Hematopoietic multipotent progenitor cell treated with erythropoietin and hydrocortisone succinate and interleukin-3 and kit ligand, for 17 days (in vitro differentiated cells): ENCODE data around the gene WDTC1.

Experiments used
- DNase-seq: peaks from one replicate; pipeline ENCODE4 v3.0.0-alpha.2; 2015; ENCODE audit warnings: low spot score

WDTC1 gene

DNA sequence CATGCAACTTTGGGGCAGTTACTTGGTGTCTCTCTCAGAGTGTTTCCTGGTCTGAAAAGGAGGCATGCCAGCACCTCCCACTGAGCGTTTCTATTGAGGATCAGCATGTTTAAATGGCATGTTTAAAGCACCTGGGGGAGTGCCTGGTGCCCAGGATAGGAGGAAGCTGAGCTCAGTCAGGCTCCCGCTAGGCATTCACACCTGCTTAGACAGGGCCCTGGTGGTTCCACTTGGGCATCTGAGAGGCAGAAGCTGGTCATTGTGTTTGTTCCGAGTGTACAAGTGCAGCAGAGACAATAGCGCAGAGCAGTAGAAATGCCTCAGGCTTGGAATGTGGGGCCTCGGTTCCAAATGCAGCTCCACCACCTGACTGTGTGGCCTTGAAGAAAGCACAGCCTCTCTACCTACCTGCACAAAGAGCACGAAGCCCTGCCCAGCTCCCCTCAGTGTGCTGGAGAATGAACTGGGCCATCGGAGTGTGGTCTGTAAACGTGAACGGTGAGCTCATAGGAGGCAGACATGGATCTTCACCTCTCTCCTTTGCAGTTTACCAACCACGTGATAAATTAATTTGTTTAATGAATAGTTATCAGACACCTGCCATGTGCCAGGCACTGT lies 67.3 kb downstream of the WDTC1 start:
- no peak for DNase-seq

DNA sequence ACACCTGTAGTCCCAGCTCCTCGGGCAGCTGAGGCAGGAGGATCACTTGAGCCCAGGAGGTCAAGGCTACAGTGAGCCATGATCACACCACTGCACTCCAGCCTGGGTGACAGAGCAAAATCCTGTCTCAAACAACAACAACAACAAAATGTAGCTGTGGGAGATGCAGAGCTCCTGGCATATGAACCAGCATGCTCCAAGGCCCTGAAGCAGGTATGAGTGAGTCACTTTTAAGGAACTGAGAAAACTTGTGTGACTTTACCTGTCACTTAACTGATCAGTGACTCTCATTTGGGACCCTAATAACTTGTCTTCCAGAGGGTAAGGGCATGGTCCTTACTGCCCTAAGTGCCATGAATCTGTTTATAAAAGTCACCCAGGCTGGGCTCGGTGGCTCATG lies 68.2 kb downstream of the WDTC1 start:
- no peak for DNase-seq

- no peak for DNase-seq
These were observed 69.1 kb downstream of the WDTC1 start for GRCh38 chr1:27303509-27303908.

- no peak for DNase-seq
These were observed 71.6 kb downstream of the WDTC1 start for GRCh38 chr1:27306071-27306470.

GRCh38 chr1:27306892-27307761 lies 72.7 kb downstream of the WDTC1 start:
- no peak for DNase-seq

DNA sequence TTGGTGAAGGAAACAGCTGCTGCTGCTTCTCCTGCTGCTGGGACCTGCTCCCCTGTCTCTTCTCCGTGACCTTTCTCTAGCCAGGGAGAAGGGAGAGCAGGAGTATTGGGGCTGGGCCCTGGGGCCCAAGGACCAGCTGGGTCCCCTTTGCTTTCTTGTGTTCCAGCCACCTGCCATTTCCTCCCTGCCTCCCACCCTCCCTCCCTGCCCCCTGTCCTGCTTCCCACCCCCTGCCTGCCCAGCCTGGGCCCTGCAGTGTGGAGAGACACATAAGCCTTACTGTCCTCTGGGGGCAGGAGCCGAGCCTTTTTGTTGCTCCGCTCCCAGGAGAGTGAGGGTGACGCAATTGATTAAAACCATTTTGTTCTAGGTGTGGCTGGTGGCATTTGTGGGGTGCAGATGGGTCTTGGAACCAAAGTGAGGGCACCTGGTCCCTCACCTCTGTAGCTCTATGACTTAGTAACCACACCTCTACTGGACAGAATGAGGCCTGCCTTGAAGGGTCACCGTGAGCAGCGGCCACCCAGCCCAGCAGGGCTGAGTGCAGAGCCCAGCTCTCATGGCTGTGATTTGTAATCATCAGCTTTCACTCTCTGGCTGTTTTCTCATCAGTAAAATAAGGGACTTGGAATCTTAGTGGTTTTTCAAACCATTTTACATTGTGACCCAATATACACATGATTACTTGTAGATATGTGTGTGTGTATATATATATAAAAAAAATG lies 73.6 kb downstream of the WDTC1 start:
- no peak for DNase-seq

GRCh38 chr1:27314169-27314568 lies 79.7 kb downstream of the WDTC1 start:
- no peak for DNase-seq

DNA sequence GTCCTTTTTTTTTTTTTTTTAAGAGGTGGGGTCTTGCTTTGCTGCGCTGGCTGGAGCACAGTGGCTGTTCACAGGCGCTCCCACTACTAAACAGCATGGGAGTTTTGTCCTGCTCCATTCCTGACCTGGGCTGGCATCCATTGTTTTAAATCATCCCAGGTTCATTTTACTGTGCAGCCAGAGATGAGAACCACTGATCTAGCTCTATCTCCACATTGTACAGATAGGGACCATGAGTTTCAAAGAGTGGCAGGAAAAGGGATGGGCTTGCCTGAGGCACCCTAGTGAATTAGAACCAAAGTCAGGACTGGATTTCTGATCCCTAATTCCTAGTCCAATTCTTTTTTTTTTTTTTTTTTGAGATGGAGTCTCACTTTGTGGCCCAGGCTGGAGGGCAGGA lies 80.3 kb downstream of the WDTC1 start:
- no peak for DNase-seq

- no peak for DNase-seq
These were observed 82.4 kb downstream of the WDTC1 start for GRCh38 chr1:27316860-27317259.

GRCh38 chr1:27318136-27318535 lies 83.7 kb downstream of the WDTC1 start:
- no peak for DNase-seq

GRCh38 chr1:27318596-27318995 lies 84.2 kb downstream of the WDTC1 start:
- no peak for DNase-seq

DNA sequence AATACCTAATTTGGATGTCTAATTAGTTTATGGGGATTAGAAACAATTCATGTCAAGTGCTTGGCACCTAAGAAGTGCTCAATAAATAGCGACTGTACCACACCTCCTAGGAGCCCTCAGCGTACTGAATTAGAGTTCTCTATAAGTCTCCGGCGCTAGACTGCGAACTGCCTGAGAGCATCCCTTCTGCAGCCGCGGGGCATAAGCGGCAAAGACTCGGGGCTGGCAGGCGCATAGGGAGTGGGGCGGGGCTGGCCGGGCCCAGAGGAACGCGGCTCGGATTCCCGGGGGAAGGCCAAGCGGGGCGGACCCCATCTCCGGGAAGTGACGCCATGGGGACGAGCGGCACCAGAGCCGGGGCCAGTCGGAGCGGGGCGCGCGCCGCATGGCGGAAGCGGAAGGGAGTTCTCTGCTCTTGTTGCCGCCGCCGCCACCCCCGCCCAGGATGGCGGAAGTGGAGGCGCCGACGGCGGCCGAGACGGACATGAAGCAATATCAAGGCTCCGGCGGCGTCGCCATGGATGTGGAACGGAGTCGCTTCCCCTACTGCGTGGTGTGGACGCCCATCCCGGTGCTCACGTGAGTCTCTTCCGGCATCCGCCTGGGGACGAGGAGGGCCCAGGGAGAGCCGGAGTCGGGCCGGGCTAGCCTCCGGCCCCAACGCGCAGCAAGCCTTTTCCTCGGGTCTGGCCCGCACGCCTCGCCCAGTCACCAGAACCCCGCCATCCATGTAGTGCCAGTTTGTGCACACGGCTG lies 87.6 kb downstream of the WDTC1 start, which contains the start of gene TMEM222:
TSS of gene TMEM222 (plus strand) at position 351 of the 756 bp plus-strand sequence. CDS start at position 386, 35 bp downstream.
- DNase-seq = peak; percentile 95

DNA sequence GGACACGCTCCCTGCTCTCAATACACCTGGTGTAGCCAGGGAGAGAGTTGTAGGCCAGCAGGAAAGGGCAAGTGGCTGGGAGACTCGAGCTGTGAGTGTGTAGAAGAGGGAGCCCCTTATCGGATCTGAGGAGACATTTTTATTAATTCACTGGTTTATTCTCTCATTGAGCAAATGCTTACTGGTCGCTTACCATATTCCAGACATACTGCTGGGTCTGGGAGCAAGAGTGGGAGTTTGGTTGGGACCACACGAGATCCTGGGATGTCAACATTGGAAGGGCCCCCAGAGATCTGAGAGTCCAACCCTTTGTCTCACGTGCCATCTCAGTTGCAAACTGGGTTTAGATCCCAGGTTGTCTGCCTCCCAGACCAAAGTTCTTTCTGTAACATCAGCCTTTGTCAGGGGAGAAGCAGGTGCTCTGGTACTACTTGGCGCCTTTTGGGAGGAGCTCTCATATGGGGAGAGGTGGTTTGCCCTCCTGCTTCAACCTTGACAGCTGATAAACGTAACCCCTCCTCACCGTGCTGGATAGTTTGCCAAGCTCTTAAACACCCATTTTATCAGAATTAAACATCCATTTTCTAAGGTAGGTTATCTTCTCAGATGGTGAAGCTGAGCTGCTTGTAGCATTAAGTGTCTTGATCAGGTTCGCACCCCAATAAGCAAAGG lies 88.3 kb downstream of the WDTC1 start:
- DNase-seq = no peak

GRCh38 chr1:27325286-27325685 lies 90.9 kb downstream of the WDTC1 start:
- no peak for DNase-seq

GRCh38 chr1:27327964-27328363 lies 93.5 kb downstream of the WDTC1 start:
- DNase-seq = no peak

GRCh38 chr1:27330786-27331185 lies 96.4 kb downstream of the WDTC1 start:
- no peak for DNase-seq

- no peak for DNase-seq
These were observed 97.0 kb downstream of the WDTC1 start for GRCh38 chr1:27331426-27331825.

- DNase-seq = no peak
These were observed 97.5 kb downstream of the WDTC1 start for GRCh38 chr1:27331922-27332321.

GRCh38 chr1:27332536-27333281 lies 98.3 kb downstream of the WDTC1 start:
- peak; percentile 55 for DNase-seq

DNA sequence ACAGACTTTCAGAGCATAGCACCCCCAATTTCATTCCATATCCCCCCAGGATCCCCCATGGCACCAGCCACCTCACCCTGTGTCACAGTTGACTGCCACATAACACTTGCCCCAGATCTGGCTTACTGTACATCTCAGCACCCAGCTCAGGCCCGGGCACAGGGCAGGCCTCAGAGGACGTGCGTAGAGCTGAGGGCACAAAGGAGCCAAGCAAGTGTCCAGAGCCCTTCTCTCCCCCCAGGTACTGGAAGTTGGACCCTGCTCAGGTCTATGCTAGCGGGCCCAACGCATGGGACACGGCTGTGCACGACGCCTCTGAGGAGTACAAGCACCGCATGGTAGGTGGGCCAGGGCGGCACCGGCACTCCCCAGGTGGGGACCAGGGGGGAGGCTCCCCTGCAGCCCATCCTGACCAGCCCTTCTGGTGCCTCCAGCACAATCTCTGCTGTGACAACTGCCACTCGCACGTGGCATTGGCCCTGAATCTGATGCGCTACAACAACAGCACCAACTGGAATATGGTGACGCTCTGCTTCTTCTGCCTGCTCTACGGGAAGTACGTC lies 99.4 kb downstream of the WDTC1 start:
- DNase-seq = no peak
